Activated T-cell treated with anti-CD3 and anti-CD28 coated beads for 4 hours (primary cell): Measurements from ENCODE around the gene AGPAT3.

Source experiments
- DNase-seq: peaks from one replicate; pipeline ENCODE4 v3.0.0-alpha.2; 2020

Gene AGPAT3

GRCh38 chr21:43982489-43983078, 117.6 kb downstream of the AGPAT3 start:
- no peak for DNase-seq

GRCh38 chr21:43983390-43983789, 118.4 kb downstream of the AGPAT3 start:
- DNase-seq, result no peak

DNA sequence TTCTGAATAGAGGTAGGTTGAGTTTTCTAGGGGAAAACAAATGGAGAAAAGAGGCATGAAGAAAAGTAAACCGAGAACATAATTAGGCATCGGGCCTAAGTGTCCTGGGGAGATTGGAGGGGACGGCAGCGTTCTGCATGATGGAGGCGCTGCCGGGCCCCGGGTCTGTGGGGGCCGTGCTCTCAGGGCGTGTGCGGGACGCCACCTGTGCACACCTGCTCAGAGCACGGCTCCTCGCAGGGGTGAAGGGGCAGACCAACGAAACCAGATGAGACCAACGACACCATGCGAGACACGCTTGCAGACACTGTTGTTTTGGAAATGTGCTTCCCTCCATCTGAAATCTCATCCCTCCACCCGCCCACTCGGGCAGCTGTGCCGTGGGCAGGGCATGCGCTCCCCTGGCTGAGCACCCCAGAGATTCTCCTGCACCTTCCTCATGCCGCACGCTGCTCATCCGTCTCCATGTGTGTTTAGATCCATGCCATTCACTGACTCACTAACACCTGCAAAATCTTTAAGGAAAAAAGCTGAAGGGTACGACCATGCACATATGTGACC, 118.9 kb downstream of the AGPAT3 start:
- no peak for DNase-seq

- DNase-seq, result no peak
These were observed 120.1 kb downstream of the AGPAT3 start for GRCh38 chr21:43984905-43985689.

- DNase-seq, result no peak
These were observed 120.7 kb downstream of the AGPAT3 start for GRCh38 chr21:43985690-43986251.

DNA sequence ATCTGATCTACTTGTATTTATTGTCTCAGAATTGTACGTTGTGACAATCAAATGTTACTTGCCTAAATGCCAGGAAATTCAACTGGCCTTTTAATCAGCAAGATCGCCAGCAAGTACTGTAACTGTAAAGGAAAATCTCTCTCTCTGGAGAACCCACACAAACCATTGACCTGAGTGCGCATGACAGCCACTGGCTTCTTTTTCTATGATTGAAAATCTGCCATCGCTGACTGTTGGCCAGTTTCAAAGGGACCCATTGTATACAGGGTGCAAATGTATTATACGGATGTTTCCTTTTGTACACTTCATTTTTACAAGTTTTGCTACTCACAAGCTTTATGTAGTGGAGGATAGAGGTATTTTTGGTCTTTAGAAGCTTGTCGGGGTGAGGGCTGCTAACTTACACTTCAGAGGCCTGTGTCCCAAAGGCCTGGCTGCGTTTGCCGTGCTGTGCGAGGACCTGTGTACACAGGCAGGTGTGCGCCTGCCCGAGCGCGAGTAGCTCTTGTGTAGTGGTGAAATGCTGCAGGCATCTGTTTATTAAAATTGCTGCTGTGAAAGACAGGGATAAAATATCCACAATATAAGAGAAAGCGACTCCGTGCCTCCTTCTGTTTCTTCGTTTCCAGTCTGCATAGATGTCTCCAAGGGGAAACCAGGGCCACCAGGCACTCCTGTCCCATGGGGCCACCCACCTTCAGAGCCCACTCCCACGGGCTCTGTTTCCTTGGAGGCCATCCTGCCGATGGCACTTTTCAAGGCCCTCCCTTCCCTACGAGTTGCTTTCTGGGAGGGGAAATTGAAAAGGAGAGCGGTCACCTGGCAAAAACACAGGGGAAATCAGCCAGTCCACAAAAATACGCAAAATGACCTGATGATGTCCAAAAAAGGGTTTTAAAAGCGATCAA, 121.8 kb downstream of the AGPAT3 start:
- DNase-seq, result no peak

- DNase-seq, result no peak
These were observed 122.5 kb downstream of the AGPAT3 start for GRCh38 chr21:43987509-43987908.

- no peak for DNase-seq
These were observed 123.0 kb downstream of the AGPAT3 start for GRCh38 chr21:43988016-43988415.

GRCh38 chr21:43988506-43989230, 123.6 kb downstream of the AGPAT3 start:
- no peak for DNase-seq

DNA sequence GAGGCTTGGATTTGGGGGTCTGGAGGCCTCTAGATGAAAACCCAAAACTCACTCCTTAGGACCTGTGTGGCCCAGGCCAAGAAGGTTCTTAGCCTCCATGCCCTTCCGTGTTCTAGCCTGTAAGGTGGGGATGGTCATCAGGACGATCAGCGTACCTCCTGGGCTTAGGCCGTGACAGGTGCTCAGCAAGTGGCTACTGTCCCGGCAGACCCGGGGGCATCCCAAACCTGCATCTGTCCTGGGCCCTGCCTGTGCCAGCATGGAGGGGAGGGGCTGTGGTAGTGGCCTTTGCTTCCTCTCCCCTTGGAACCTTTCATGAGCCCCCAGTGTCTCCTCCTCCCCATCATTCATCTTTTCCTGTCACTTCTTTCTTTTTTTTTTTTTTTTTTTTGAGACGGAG, 124.4 kb downstream of the AGPAT3 start:
- DNase-seq, result no peak

DNA sequence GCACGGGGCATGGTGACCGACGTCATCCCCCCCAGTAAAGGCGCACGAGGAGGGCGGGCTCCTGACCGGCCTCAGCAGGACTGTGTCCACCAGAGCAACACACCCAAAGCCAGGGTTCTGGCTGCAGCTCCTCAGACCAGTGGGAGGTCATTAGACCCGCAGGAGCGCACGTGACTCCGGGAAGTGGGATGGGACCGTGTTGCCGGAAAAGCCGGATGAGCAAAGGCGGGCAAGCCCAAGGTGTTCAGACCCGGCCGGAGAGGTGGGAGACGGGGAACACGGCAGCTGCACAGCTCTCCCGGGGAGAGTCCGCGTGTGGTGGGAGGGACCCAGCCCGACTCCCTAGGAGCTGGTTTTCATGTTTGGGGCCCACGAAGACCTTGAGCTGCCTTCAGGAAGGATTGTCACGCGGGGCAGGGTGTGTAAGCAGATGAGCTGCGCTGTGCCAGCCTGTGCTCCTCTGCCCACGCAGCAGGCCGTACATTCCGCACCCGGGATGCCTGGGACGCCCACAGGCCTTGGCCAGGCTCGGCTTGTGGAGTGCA, 126.5 kb downstream of the AGPAT3 start:
- no peak for DNase-seq

- no peak for DNase-seq
These were observed 127.1 kb downstream of the AGPAT3 start for GRCh38 chr21:43992121-43992520.

- DNase-seq, result no peak
These were observed 128.5 kb downstream of the AGPAT3 start for GRCh38 chr21:43993420-43993934.

DNA sequence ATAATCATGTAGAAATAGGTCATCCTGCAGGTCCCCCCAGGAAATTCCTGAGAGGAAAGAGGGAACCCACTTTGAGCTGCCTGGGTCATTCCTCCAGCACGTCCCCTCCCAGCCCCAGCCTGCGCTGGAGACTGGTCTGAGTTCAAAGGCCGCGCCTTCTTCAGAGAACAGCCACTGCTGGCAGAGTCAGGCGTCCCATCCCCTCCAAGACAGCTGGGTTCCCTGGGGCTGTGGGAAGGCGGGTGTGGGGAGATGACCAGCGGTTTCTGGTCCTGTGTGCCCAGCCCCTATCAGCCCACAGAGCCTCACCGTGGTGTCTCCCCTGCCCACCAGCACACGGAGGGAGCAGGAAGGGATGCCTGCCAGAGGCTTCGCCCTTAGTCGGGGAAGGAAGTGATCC, 129.1 kb downstream of the AGPAT3 start:
- no peak for DNase-seq

DNA sequence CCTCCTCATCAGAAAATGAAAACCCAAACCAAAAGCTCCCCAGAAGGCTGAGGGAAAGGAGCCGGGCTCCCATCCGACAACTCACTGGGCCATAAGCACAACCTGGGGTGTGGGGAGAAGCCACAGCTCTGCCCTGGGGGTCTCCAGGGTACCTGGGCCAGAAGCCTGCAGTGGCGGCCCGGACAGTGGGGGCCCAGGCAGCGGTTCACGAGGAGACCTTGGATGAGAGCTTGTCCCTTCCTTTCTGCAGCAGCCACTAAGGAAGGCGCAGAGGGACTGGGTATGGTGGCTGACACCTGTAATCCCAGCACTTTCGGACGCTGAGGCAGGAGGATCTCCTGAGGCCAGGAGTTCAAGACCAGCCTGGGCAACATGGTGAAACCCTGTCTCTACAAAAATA, 129.6 kb downstream of the AGPAT3 start:
- no peak for DNase-seq

DNA sequence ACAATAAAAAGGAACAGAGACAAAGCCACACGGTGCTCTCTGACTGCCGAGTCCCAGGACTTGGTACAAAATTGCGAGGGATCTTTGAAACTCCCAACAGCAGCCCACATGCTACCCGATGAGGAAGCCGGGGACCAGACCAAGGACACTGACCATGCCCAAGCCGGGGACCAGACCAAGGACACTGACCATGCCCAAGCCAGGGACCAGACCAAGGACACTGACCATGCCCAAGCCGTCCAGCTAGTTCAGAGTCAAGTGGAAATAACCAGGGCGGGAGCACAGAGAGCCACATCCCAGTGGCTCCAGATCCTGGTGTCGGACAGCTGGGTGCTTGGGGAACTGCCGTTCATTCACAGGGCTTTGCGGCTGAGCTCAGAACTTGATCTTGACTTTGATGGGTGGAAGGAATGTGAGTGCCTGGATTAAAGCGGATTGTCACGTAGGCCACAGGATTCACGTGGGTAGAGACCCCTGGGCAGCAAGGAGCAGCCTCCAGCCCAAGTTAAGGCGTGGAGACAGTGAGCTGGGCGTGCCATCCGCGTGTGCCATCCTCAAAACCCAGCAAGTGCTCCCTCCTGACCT, 130.6 kb downstream of the AGPAT3 start:
- no peak for DNase-seq

DNA sequence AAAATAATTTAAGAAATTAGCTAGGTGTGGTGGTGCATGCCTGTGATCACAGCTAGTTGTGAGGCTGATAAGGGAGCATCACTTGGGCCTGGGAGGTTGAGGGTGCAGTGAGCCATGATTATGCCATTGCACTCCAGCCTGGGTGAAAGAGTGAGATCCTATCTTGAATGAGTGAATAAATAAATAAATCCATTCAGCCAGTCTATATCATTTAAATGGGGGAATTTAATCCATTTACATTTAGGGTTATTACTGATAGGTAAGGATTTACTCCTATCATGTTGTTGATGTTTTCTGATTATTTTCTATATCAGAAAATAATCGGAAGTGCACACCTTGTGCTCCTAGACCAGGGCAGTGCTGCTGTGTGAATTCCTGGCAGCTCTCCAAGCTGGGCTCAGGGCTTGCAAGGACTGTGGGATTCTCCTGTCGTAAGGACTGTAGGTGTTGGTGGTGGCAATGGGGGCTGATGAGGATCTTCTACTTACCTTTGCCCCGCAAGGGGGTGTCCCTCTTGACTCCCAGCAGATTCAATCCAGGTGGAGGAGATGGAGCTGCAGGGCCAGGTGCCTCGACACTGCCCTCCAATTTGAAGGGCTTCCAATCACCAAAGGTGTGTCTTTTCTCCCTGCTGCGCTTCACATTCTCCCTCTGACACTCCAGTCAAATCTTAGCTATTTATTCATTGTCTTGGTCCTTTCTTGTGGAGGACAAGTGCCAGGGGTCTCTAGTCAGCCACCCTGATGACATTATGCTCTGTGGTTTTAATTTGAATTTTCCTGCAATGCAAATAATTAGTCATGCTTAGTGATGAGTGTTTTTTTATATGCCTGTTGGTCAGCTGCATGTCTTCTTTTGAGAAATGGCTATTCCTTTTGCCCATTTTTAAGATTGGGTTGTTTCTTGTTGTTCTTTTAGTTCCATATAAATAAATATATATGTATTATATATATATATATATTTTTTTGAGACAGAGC, 133.0 kb downstream of the AGPAT3 start:
- DNase-seq, result no peak

GRCh38 chr21:44000360-44000759, 135.3 kb downstream of the AGPAT3 start:
- DNase-seq, result no peak

GRCh38 chr21:44002511-44002910, 137.5 kb downstream of the AGPAT3 start:
- no peak for DNase-seq
